ENCODE measurements around the gene EHF. TPM values are rescaled to one million over a fixed set of nuclear protein-coding genes. Genes with fewer than 3 reads are reported as not detected.
"Not testable (repeated sequence)": the region's sequence is repeated elsewhere in the genome, so short reads cannot be mapped to it uniquely, and the experiment has no call there.

EHF gene
- total and polyA plus RNA-seq, 9 donors: 0.07 to 2.2 (median 0.12) TPM; not detected in 4

GRCh38 chr11:34587282-34587677 is 33.6 kb upstream of the EHF start:
- Histone ChIP-seq H3K4me1 (ENCODE audit: control insufficient read depth, insufficient read depth, low read length) (peaks cover 4% of the 10 kb centered on the region), H3K4me3 (ENCODE audit: low read length) (no peak overlapping the region), H3K9me3 (replicated peaks; ENCODE audit: control insufficient read depth, low read depth, low read length) (no peaks in the 10 kb centered on the region), H3K36me3 (ENCODE audit: control insufficient read depth, insufficient read depth, low read length) (no peaks in the 10 kb centered on the region), H3K27me3 (ENCODE audit: control insufficient read depth, insufficient read depth, low read length) (no peaks in the 10 kb centered on the region), H3K27ac (ENCODE audit: low read length) (no peak overlapping the region)
- 86% methylated on average over 4 of the region's 5 CpGs for WGBS (ENCODE audit: insufficient coverage)
- no peak for DNase-seq

GRCh38 chr11:34588023-34588422 is 32.9 kb upstream of the EHF start:
- Histone ChIP-seq H3K4me3 (ENCODE audit: low read length) (no peak overlapping the region), H3K36me3 (ENCODE audit: control insufficient read depth, insufficient read depth, low read length) (no peaks in the 10 kb centered on the region), H3K4me1 (ENCODE audit: control insufficient read depth, insufficient read depth, low read length) (peaks cover 4% of the 10 kb centered on the region), H3K27me3 (ENCODE audit: control insufficient read depth, insufficient read depth, low read length) (no peaks in the 10 kb centered on the region), H3K27ac (ENCODE audit: low read length) (no peak overlapping the region), H3K9me3 (replicated peaks; ENCODE audit: control insufficient read depth, low read depth, low read length) (no peaks in the 10 kb centered on the region)
- no peak for DNase-seq
- WGBS (ENCODE audit: insufficient coverage): no CpG with 5 or more reads among the region's 2 CpGs

GRCh38 chr11:34588701-34589100 is 32.2 kb upstream of the EHF start:
- Histone ChIP-seq H3K4me3 (ENCODE audit: low read length) (no peak overlapping the region), H3K27me3 (ENCODE audit: control insufficient read depth, insufficient read depth, low read length) (no peaks in the 10 kb centered on the region), H3K27ac (ENCODE audit: low read length) (no peak overlapping the region), H3K9me3 (replicated peaks; ENCODE audit: control insufficient read depth, low read depth, low read length) (no peaks in the 10 kb centered on the region), H3K4me1 (ENCODE audit: control insufficient read depth, insufficient read depth, low read length) (peaks cover 4% of the 10 kb centered on the region), H3K36me3 (ENCODE audit: control insufficient read depth, insufficient read depth, low read length) (no peaks in the 10 kb centered on the region)
- WGBS (ENCODE audit: insufficient coverage): no CpG with 5 or more reads among the region's 4 CpGs
- no peak for DNase-seq

GRCh38 chr11:34589177-34589576 is 31.7 kb upstream of the EHF start:
- not testable (repeated sequence) for H3K4me1 ChIP-seq (ENCODE audit: control insufficient read depth, insufficient read depth, low read length); H3K27me3 ChIP-seq (ENCODE audit: control insufficient read depth, insufficient read depth, low read length); H3K27ac ChIP-seq (ENCODE audit: low read length); H3K36me3 ChIP-seq (ENCODE audit: control insufficient read depth, insufficient read depth, low read length); DNase-seq; H3K4me3 ChIP-seq (ENCODE audit: low read length); H3K9me3 ChIP-seq (replicated peaks; ENCODE audit: control insufficient read depth, low read depth, low read length)
- WGBS (ENCODE audit: insufficient coverage): no CpG with 5 or more reads among the region's 7 CpGs

- no peak for DNase-seq
- Histone ChIP-seq H3K4me1 (ENCODE audit: control insufficient read depth, insufficient read depth, low read length) (no peaks in the 10 kb centered on the region), H3K36me3 (ENCODE audit: control insufficient read depth, insufficient read depth, low read length) (no peaks in the 10 kb centered on the region), H3K4me3 (ENCODE audit: low read length) (no peak overlapping the region), H3K27me3 (ENCODE audit: control insufficient read depth, insufficient read depth, low read length) (no peaks in the 10 kb centered on the region), H3K9me3 (replicated peaks; ENCODE audit: control insufficient read depth, low read depth, low read length) (no peaks in the 10 kb centered on the region), H3K27ac (ENCODE audit: low read length) (no peak overlapping the region)
- no CpG with 5 or more reads among the region's 1 CpG for WGBS (ENCODE audit: insufficient coverage)
Observed at GRCh38 chr11:34593085-34593484, 27.8 kb upstream of the EHF start.

GRCh38 chr11:34594603-34595002 is 26.3 kb upstream of the EHF start:
- DNase-seq: no peak
- Histone ChIP-seq H3K27ac (ENCODE audit: low read length) (no peak overlapping the region), H3K36me3 (ENCODE audit: control insufficient read depth, insufficient read depth, low read length) (no peaks in the 10 kb centered on the region), H3K4me3 (ENCODE audit: low read length) (no peak overlapping the region), H3K27me3 (ENCODE audit: control insufficient read depth, insufficient read depth, low read length) (no peaks in the 10 kb centered on the region), H3K4me1 (ENCODE audit: control insufficient read depth, insufficient read depth, low read length) (peaks cover 6% of the 10 kb centered on the region), H3K9me3 (replicated peaks; ENCODE audit: control insufficient read depth, low read depth, low read length) (no peaks in the 10 kb centered on the region)
- 82% methylated on average over 3 of the region's 3 CpGs for WGBS (ENCODE audit: insufficient coverage)

GRCh38 chr11:34595391-34595790 is 25.5 kb upstream of the EHF start:
- Histone ChIP-seq H3K4me3 (ENCODE audit: low read length) (no peak overlapping the region), H3K27me3 (ENCODE audit: control insufficient read depth, insufficient read depth, low read length) (no peaks in the 10 kb centered on the region), H3K9me3 (replicated peaks; ENCODE audit: control insufficient read depth, low read depth, low read length) (no peaks in the 10 kb centered on the region), H3K27ac (ENCODE audit: low read length) (no peak overlapping the region), H3K36me3 (ENCODE audit: control insufficient read depth, insufficient read depth, low read length) (no peaks in the 10 kb centered on the region), H3K4me1 (ENCODE audit: control insufficient read depth, insufficient read depth, low read length) (peaks cover 12% of the 10 kb centered on the region)
- WGBS (ENCODE audit: insufficient coverage): no CpG with 5 or more reads among the region's 2 CpGs
- DNase-seq: no peak

- DNase-seq: no peak
- Histone ChIP-seq H3K4me1 (ENCODE audit: control insufficient read depth, insufficient read depth, low read length) (peaks cover 19% of the 10 kb centered on the region), H3K27ac (ENCODE audit: low read length) (no peak overlapping the region), H3K36me3 (ENCODE audit: control insufficient read depth, insufficient read depth, low read length) (no peaks in the 10 kb centered on the region), H3K27me3 (ENCODE audit: control insufficient read depth, insufficient read depth, low read length) (no peaks in the 10 kb centered on the region), H3K9me3 (replicated peaks; ENCODE audit: control insufficient read depth, low read depth, low read length) (no peaks in the 10 kb centered on the region), H3K4me3 (ENCODE audit: low read length) (no peak overlapping the region)
- 73% methylated on average over 3 of the region's 11 CpGs for whole genome bisulfite sequencing (ENCODE audit: insufficient coverage)
Observed at GRCh38 chr11:34595960-34596644, 24.8 kb upstream of the EHF start.

- no peaks in the 10 kb centered on the region for H3K36me3 ChIP-seq (ENCODE audit: control insufficient read depth, insufficient read depth, low read length)
- H3K27me3 ChIP-seq (ENCODE audit: control insufficient read depth, insufficient read depth, low read length): no peaks in the 10 kb centered on the region
- no peaks in the 10 kb centered on the region for H3K9me3 ChIP-seq (replicated peaks; ENCODE audit: control insufficient read depth, low read depth, low read length)
- DNase-seq: peak; percentile 18
- H3K27ac ChIP-seq (ENCODE audit: low read length): no peak overlapping the region
- WGBS (ENCODE audit: insufficient coverage): 57% methylated on average over 5 of the region's 8 CpGs
- peaks cover 26% of the 10 kb centered on the region for H3K4me1 ChIP-seq (ENCODE audit: control insufficient read depth, insufficient read depth, low read length)
- no peak overlapping the region for H3K4me3 ChIP-seq (ENCODE audit: low read length)
Observed at GRCh38 chr11:34599406-34599945, 21.4 kb upstream of the EHF start.

- Histone ChIP-seq H3K4me1 (ENCODE audit: control insufficient read depth, insufficient read depth, low read length) (peaks cover 26% of the 10 kb centered on the region), H3K4me3 (ENCODE audit: low read length) (no peak overlapping the region), H3K27me3 (ENCODE audit: control insufficient read depth, insufficient read depth, low read length) (no peaks in the 10 kb centered on the region), H3K36me3 (ENCODE audit: control insufficient read depth, insufficient read depth, low read length) (no peaks in the 10 kb centered on the region), H3K9me3 (replicated peaks; ENCODE audit: control insufficient read depth, low read depth, low read length) (no peaks in the 10 kb centered on the region), H3K27ac (ENCODE audit: low read length) (peak overlapping the region; percentile 42)
- DNase-seq: peak; percentile 10
- 59% methylated on average over 3 of the region's 11 CpGs for WGBS (ENCODE audit: insufficient coverage)
Observed at GRCh38 chr11:34600339-34601084, 20.4 kb upstream of the EHF start.
